HFF-Myc (cell line): ENCODE measurements around the gene SLC11A2.

ENCODE experiments used
- DNase-seq: peaks from one replicate; pipeline ENCODE4 v3.0.0-alpha.2; 2011; ENCODE audit warnings: low read depth; ENCODE audit errors: extremely low read depth
- H3K4me3 ChIP-seq: replicated peaks from 2 replicates; pipeline ENCODE4 v1.5.1; 2011; ENCODE audit warnings: low read depth, mild to moderate bottlenecking, control low read depth, low read length
- CTCF ChIP-seq: IDR thresholded peaks from 2 replicates; pipeline ENCODE4 v1.5.1; 2012; ENCODE audit warnings: mild to moderate bottlenecking, low read depth, low read length, control low read depth; ENCODE audit errors: missing control alignments

The SLC11A2 gene

GRCh38 chr12:50953047-50953446 lies 73.1 kb downstream of the SLC11A2 start:
- no peak for TF ChIP-seq CTCF
- no peak for DNase-seq
- H3K4me3 ChIP-seq = no peak overlapping the region

DNA sequence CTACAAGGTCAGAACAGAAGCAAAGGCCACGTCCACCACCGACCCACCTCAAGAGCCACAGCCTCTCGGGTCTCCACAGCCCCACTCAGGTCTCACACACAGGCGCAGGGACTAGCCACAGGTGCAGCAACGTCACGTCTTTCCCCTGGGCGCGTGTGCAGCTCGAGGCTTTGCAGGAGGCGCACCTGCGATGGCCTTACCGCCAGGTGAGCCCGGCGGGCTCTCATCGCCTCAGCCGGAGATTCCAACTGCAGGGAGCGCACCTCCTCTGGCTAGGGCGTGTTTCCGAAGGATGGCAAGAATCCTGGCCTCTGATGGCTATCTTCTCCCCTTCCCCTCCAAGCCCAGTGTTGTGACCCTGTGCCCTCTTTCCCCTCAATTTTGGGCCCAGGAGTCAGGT lies 73.7 kb downstream of the SLC11A2 start, which contains the start of gene HIGD1C:
HIGD1C (plus strand) TSS at position 35 of the 400 bp plus-strand sequence. CDS start 1,455 bp downstream, outside the sequence.
- H3K4me3 ChIP-seq = no peak within 1 kb of the TSS
- TF ChIP-seq CTCF = no peak
- no peak for DNase-seq

- no peak for DNase-seq
- H3K4me3 ChIP-seq = no peak overlapping the region
- no peak for TF ChIP-seq CTCF
Observed at GRCh38 chr12:50951112-50951511, 75.1 kb downstream of the SLC11A2 start.

- no peak overlapping the region for H3K4me3 ChIP-seq
- no peak for TF ChIP-seq CTCF
- no peak for DNase-seq
Observed at GRCh38 chr12:50949801-50950302, 76.3 kb downstream of the SLC11A2 start.

GRCh38 chr12:50948798-50949197 lies 77.4 kb downstream of the SLC11A2 start:
- DNase-seq = no peak
- H3K4me3 ChIP-seq = no peak overlapping the region
- no peak for TF ChIP-seq CTCF

DNA sequence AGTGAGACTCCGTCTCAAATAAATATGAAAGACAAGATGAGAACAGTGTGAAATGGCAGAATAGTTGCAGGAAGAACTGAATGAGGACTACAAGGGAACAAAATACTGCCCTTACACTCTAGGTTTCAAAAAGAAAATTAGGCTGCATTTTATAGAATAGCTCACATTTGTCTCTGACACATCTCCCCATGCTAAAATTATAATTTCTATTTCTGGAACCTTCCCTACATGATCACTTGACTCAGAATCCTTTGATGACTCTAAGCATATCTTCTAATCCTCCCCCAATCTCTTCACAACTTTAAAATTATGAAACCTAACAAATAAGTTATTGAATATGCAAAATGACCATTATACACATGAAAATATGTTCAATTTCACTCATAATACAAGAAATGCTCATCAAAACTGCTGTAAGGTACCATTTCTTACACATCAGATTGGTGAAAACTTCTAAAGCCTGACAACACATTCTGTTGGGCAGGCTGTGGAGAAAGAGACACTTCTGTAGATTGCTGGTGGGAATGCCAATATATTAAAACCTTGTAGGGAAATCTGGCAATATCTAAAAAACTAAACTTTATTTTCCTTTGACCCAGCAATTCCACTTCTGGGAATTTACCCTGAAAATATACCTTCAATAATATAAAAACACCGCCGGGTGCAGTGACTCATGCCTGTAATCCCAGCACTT lies 78.1 kb downstream of the SLC11A2 start:
- no peak for DNase-seq
- TF ChIP-seq CTCF = no peak
- H3K4me3 ChIP-seq = no peak overlapping the region
